ENCODE measurements around the gene CERCAM.

The CERCAM gene

GRCh38 chr9:128385496-128386460 lies 34.9 kb upstream of the CERCAM start:
- H3K27me3 ChIP-seq (ENCODE audit: insufficient read depth, low read length), result peaks cover 98% of the 10 kb centered on the region
- 62% methylated on average over 18 of the region's 18 CpGs for WGBS
- H3K4me1 ChIP-seq (ENCODE audit: insufficient read depth, low read length), result peaks cover 56% of the 10 kb centered on the region
- no peaks in the 10 kb centered on the region for H3K9me3 ChIP-seq (ENCODE audit: insufficient read depth, low read depth, low read length)
- no peak overlapping the region for H3K9ac ChIP-seq (ENCODE audit: low read depth, low read length)
- H3K36me3 ChIP-seq (ENCODE audit: insufficient read depth, low read length), result peaks cover 18% of the 10 kb centered on the region
- H3K27ac ChIP-seq (ENCODE audit: low read depth, low read length), result no peak overlapping the region
- no peak overlapping the region for H3K4me3 ChIP-seq (ENCODE audit: low read length)

- H3K9me3 ChIP-seq (ENCODE audit: insufficient read depth, low read depth, low read length), result no peaks in the 10 kb centered on the region
- no peak overlapping the region for H3K4me3 ChIP-seq (ENCODE audit: low read length)
- 93% methylated on average over 9 of the region's 10 CpGs for WGBS
- peaks cover 50% of the 10 kb centered on the region for H3K4me1 ChIP-seq (ENCODE audit: insufficient read depth, low read length)
- H3K27ac ChIP-seq (ENCODE audit: low read depth, low read length), result no peak overlapping the region
- H3K27me3 ChIP-seq (ENCODE audit: insufficient read depth, low read length), result peaks cover 100% of the 10 kb centered on the region
- H3K36me3 ChIP-seq (ENCODE audit: insufficient read depth, low read length), result peaks cover 18% of the 10 kb centered on the region
- H3K9ac ChIP-seq (ENCODE audit: low read depth, low read length), result no peak overlapping the region
Measured at GRCh38 chr9:128388150-128388549, 32.5 kb upstream of the CERCAM start.

GRCh38 chr9:128389395-128390149 lies 31.1 kb upstream of the CERCAM start:
- Histone ChIP-seq H3K4me1 (ENCODE audit: insufficient read depth, low read length) (peaks cover 47% of the 10 kb centered on the region), H3K9me3 (ENCODE audit: insufficient read depth, low read depth, low read length) (no peaks in the 10 kb centered on the region), H3K9ac (ENCODE audit: low read depth, low read length) (no peak overlapping the region), H3K27ac (ENCODE audit: low read depth, low read length) (no peak overlapping the region), H3K4me3 (ENCODE audit: low read length) (no peak overlapping the region), H3K27me3 (ENCODE audit: insufficient read depth, low read length) (peaks cover 100% of the 10 kb centered on the region), H3K36me3 (ENCODE audit: insufficient read depth, low read length) (peaks cover 18% of the 10 kb centered on the region)
- WGBS, result 70% methylated on average over 13 of the region's 13 CpGs

- H3K4me3 ChIP-seq (ENCODE audit: low read length), result no peak overlapping the region
- no peak overlapping the region for H3K9ac ChIP-seq (ENCODE audit: low read depth, low read length)
- H3K4me1 ChIP-seq (ENCODE audit: insufficient read depth, low read length), result peaks cover 40% of the 10 kb centered on the region
- H3K36me3 ChIP-seq (ENCODE audit: insufficient read depth, low read length), result peaks cover 18% of the 10 kb centered on the region
- no peaks in the 10 kb centered on the region for H3K9me3 ChIP-seq (ENCODE audit: insufficient read depth, low read depth, low read length)
- 72% methylated on average over 11 of the region's 11 CpGs for WGBS
- H3K27ac ChIP-seq (ENCODE audit: low read depth, low read length), result no peak overlapping the region
- peaks cover 100% of the 10 kb centered on the region for H3K27me3 ChIP-seq (ENCODE audit: insufficient read depth, low read length)
Measured at GRCh38 chr9:128390150-128390812, 30.4 kb upstream of the CERCAM start.

- no peak overlapping the region for H3K9ac ChIP-seq (ENCODE audit: low read depth, low read length)
Measured at GRCh38 chr9:128390813-128391711, 29.6 kb upstream of the CERCAM start.

GRCh38 chr9:128391956-128392301 lies 28.7 kb upstream of the CERCAM start:
- 5% methylated on average over 21 of the region's 21 CpGs for WGBS
- Histone ChIP-seq H3K9ac (ENCODE audit: low read depth, low read length) (no peak overlapping the region), H3K36me3 (ENCODE audit: insufficient read depth, low read length) (peaks cover 18% of the 10 kb centered on the region), H3K27ac (ENCODE audit: low read depth, low read length) (no peak overlapping the region), H3K27me3 (ENCODE audit: insufficient read depth, low read length) (peaks cover 100% of the 10 kb centered on the region), H3K4me1 (ENCODE audit: insufficient read depth, low read length) (peaks cover 35% of the 10 kb centered on the region), H3K4me3 (ENCODE audit: low read length) (peak overlapping the region; percentile 51; the same call in 1 of the 2 replicates), H3K9me3 (ENCODE audit: insufficient read depth, low read depth, low read length) (no peaks in the 10 kb centered on the region)

More at GRCh38 chr9:128390813-128391711, 29.6 kb upstream of the CERCAM start:
- H3K36me3 ChIP-seq (ENCODE audit: insufficient read depth, low read length), result peaks cover 18% of the 10 kb centered on the region
- peaks cover 33% of the 10 kb centered on the region for H3K4me1 ChIP-seq (ENCODE audit: insufficient read depth, low read length)
- no peak overlapping the region for H3K27ac ChIP-seq (ENCODE audit: low read depth, low read length)
- H3K9me3 ChIP-seq (ENCODE audit: insufficient read depth, low read depth, low read length), result no peaks in the 10 kb centered on the region
- WGBS, result 77% methylated on average over 7 of the region's 8 CpGs
- H3K4me3 ChIP-seq (ENCODE audit: low read length), result peak overlapping the region; percentile 51; the same call in 1 of the 2 replicates
- peaks cover 100% of the 10 kb centered on the region for H3K27me3 ChIP-seq (ENCODE audit: insufficient read depth, low read length)

GRCh38 chr9:128392302-128393144 lies 28.1 kb upstream of the CERCAM start:
- Histone ChIP-seq H3K27ac (ENCODE audit: low read depth, low read length) (peak overlapping the region; percentile 58; the same call in 1 of the 2 replicates), H3K4me1 (ENCODE audit: insufficient read depth, low read length) (peaks cover 38% of the 10 kb centered on the region), H3K4me3 (ENCODE audit: low read length) (peak overlapping the region; percentile 51), H3K27me3 (ENCODE audit: insufficient read depth, low read length) (peaks cover 100% of the 10 kb centered on the region), H3K9me3 (ENCODE audit: insufficient read depth, low read depth, low read length) (no peaks in the 10 kb centered on the region), H3K9ac (ENCODE audit: low read depth, low read length) (peak overlapping the region; percentile 53; the same call in 1 of the 2 replicates), H3K36me3 (ENCODE audit: insufficient read depth, low read length) (peaks cover 15% of the 10 kb centered on the region)
- WGBS, result under 1% methylated on average over 88 of the region's 88 CpGs

- WGBS, result 1% methylated on average over 56 of the region's 56 CpGs
- Histone ChIP-seq H3K9ac (ENCODE audit: low read depth, low read length) (no peak overlapping the region), H3K4me3 (ENCODE audit: low read length) (peak overlapping the region; percentile 51), H3K4me1 (ENCODE audit: insufficient read depth, low read length) (peaks cover 39% of the 10 kb centered on the region), H3K9me3 (ENCODE audit: insufficient read depth, low read depth, low read length) (no peaks in the 10 kb centered on the region), H3K36me3 (ENCODE audit: insufficient read depth, low read length) (peaks cover 8% of the 10 kb centered on the region), H3K27me3 (ENCODE audit: insufficient read depth, low read length) (peaks cover 100% of the 10 kb centered on the region), H3K27ac (ENCODE audit: low read depth, low read length) (peak overlapping the region; percentile 58; the same call in 1 of the 2 replicates)
Measured at GRCh38 chr9:128393145-128393775, 27.4 kb upstream of the CERCAM start.

GRCh38 chr9:128393970-128394369 lies 26.7 kb upstream of the CERCAM start:
- H3K4me1 ChIP-seq (ENCODE audit: insufficient read depth, low read length), result peaks cover 39% of the 10 kb centered on the region
- H3K27me3 ChIP-seq (ENCODE audit: insufficient read depth, low read length), result peaks cover 100% of the 10 kb centered on the region
- no peak overlapping the region for H3K9ac ChIP-seq (ENCODE audit: low read depth, low read length)
- peak overlapping the region; percentile 51; the same call in 1 of the 2 replicates for H3K4me3 ChIP-seq (ENCODE audit: low read length)
- WGBS, result 10% methylated on average over 7 of the region's 7 CpGs
- no peak overlapping the region; the same call in 1 of the 2 replicates for H3K27ac ChIP-seq (ENCODE audit: low read depth, low read length)
- H3K36me3 ChIP-seq (ENCODE audit: insufficient read depth, low read length), result peaks cover under 1% of the 10 kb centered on the region; the same call in 1 of the 2 replicates
- H3K9me3 ChIP-seq (ENCODE audit: insufficient read depth, low read depth, low read length), result no peaks in the 10 kb centered on the region

All from HUES64 (cell line).